ENCODE data around the gene FBXL19. TPM values are rescaled to one million over a fixed set of nuclear protein-coding genes. Genes with fewer than 3 reads are reported as not detected.
"Not testable (repeated sequence)": the region's sequence is repeated elsewhere in the genome, so short reads cannot be mapped to it uniquely, and the experiment has no call there.

FBXL19 gene
- polyA plus RNA-seq, 1 donor = 10.3 TPM

DNA sequence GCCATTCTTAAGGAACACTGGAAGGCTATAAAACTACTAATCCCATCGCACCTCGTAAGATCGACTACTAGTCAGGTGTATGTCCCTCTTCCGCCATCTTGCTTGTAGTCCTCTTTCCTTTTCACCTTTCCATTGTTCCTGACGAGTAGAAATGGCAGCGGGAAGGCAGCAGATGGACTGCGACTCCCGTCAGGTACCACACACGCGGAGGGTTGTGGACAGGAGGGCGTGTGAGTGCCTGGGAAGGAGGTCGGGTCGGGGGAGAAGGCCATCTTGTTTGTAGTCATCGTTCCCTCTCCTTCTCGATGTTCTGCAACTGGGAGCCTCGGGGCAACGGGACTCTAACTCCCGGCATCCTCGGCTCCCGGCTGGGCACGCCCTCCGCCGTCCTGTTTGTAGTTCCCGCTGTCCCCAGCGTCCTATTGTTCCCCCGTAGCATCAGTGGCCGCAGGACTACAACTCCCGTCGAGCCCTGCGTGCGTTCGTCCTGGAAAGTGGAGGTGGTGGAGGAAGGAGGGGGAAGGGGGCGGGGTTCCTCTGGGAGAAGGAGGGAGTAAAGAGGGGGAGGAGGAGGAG, 324 bp upstream of the FBXL19 start:
- peak; percentile 100 for DNase-seq

DNA sequence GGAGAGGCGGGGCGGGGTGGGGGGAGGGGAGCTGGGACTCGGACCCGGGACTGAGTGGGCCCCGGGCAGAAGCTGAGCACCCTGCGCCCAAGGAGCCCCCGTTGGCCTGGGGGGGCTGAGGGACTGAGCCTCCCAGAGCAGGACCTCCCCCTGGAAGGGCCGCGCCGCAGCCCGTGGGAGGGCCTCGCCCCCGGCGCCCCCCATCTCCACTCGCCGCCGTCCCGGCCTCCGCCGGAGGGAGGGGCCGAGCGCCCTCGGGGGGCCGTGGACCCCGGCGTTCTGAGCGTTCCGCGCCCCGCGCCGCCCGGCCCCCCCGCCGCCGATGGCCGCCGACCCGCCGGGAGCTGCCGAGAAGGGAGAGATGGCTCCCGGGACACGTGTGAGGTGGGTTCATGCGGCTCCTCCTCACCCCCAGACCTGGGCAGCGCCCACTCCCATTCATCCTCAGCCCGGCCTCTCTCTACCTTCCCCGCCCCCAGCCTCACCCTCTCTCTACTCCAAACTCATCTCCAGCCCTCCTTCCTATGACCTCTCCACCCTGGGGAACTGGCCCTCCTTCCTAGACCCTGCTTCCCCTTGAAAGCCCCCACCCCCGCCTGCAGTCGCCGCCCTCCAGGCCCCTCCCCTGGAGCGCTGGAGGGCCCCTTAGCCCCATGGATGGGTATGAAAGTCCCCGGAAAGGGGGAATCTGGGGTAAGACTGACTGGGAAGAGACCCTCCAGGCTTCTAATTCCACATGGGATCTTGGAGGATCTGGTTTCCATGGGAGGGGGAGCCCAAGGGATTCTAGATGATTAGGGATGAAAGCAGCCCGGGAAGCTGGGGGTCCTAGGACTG, 922 bp downstream of the FBXL19 start:
- DNase-seq = no peak

- no peak for DNase-seq
These were observed 1.7 kb downstream of the FBXL19 start for GRCh38 chr16:30924913-30925631.

DNA sequence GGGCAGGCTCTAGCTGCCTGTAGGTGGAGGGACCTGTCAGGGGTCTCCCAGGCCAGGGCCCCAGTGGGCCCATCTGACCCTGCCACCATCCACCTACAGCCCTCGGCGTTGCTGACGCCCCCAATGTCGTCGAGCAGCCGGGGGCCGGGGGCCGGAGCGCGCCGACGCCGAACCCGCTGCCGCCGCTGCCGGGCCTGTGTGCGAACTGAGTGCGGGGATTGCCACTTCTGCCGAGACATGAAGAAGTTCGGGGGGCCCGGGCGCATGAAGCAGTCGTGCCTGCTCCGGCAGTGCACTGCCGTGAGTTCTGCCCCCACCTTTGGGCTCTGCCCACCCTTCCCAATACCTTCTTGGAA, 2.2 kb downstream of the FBXL19 start:
- no peak for DNase-seq

DNA sequence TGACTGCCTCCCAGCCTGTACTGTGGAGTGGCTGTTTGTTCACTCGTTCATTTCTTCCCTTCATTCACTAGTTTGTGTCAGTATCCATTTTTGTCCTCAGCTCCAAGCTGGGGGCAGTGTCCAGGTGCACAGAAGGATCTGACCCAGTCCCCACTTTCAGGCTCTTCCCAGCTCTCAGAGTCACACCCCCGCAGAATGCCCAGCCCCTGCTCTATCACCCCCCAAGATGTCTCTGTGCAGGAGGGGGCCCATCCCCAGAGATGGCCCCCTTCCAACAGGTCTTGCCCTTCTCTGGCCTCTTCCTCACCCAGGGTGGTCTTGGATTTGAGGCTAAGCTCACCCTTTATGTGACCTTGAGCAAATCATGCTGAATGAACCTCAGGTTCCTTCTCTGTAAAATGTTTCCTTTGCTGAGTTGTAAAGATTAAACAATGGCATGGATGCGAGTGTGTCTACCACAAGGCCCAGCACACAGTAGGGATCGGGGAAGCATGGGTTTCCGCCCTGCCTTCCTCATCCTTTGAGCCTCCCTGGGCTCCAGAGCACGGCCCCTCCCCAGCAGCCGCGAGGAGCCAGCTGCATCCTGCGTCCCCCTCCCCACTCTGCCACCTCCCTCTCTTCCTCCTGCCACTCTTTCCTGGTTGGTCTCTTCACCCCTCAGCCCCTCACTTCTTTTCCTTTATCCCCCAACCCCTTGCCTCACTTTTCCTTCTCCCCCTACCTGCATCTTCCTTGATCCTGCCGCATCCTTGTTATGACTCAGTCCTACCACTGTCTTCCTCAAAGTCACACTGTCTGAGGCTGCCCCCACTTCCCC, 2.8 kb downstream of the FBXL19 start:
- DNase-seq = no peak

- DNase-seq = no peak
These were observed 3.8 kb downstream of the FBXL19 start for GRCh38 chr16:30926937-30927788.

GRCh38 chr16:30927789-30928378, 4.5 kb downstream of the FBXL19 start:
- DNase-seq = peak; percentile 77

DNA sequence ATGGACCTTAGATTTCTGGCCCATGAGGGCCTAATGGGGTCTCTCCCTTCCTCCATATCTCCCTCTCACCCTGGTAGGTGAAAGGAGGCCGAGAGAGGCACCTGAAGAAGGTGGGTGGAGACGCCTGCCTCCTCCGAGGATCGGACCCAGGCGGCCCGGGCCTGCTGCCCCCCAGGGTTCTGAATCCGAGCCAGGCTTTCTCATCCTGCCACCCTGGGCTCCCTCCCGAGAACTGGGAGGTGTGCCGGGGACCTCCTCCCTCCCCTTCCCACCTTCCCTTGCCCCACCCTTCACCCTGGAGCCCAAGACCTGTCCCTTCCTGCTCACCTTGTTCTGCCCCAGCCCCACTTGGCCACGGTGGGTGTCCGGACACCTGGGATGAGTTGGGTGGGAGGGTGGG, 5.0 kb downstream of the FBXL19 start:
- no peak for DNase-seq

- DNase-seq = no peak
These were observed 5.8 kb downstream of the FBXL19 start for GRCh38 chr16:30929167-30929566.

DNA sequence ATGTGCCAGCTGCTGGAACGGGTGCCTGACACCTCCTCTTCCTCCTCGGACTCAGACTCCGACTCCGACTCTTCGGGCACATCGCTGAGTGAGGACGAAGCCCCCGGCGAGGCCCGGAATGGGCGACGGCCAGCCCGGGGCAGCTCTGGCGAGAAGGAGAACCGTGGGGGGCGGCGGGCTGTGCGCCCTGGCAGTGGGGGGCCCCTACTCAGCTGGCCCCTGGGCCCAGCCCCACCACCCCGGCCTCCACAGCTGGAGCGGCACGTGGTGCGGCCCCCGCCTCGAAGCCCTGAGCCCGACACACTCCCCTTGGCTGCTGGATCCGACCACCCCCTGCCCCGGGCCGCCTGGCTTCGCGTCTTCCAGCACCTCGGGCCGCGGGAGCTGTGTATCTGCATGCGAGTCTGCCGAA, 6.8 kb downstream of the FBXL19 start:
- no peak for DNase-seq

- no peak for DNase-seq
These were observed 7.8 kb downstream of the FBXL19 start for GRCh38 chr16:30931068-30931650.

- no peak for DNase-seq
These were observed 11.6 kb downstream of the FBXL19 start for GRCh38 chr16:30934827-30935557.

DNA sequence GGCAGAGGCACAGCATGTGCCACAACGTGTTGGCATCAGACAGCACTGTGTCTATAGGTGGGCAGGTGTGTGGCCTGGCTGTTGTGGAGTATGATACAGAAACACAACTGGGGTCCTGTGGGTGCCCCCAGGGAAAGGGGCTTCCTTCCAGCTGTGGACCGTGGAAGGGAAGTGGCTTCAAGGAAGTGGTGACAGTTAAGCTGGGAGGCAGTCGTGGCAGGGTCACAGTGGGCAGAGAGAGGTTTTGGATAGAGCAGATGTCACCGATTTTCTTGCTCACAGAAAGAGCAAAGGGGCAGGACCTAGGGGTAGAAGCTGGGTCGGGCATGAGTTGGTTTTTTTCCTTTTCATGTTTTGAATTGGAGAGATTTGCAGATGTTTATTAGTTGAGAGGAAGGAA, 14.3 kb downstream of the FBXL19 start:
- DNase-seq = no peak

GRCh38 chr16:30939571-30939970, 16.2 kb downstream of the FBXL19 start:
- not testable (repeated sequence) for DNase-seq

DNA sequence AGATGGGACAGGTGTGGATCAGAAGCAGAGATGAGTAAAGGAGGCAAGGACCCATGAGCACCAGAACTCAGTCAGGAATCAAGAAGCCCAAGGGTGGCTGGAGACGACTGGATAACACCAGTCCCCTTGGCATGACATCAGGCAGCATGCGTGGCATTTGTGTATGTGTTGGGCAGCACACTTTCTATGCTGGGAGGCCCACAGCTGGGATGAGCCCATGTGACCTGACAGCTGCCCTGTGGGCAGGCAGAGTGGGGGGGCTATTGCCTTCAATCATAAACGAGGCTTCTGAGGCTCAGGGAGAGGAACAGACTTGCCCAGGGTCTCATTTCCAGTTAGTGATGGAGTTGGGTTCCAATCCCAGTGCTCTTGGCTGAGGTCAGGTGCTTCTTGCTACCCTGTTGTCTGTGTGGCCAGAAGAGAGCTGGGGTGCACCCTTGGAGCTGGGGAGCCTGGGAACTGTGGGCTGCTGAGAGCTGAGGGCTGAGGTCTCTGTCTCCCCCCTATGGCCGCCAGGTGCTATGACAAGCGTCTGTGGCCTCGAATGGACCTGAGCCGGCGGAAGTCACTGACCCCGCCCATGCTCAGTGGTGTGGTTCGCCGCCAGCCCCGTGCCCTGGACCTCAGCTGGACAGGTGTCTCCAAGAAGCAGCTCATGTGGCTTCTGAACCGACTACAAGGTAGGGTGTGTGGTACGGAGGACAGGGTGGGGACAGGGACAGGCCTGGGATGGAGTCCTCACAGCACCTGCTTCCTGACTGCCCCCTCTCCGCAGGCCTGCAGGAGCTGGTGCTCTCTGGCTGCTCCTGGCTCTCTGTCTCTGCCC, 18.4 kb downstream of the FBXL19 start:
- DNase-seq = no peak

DNA sequence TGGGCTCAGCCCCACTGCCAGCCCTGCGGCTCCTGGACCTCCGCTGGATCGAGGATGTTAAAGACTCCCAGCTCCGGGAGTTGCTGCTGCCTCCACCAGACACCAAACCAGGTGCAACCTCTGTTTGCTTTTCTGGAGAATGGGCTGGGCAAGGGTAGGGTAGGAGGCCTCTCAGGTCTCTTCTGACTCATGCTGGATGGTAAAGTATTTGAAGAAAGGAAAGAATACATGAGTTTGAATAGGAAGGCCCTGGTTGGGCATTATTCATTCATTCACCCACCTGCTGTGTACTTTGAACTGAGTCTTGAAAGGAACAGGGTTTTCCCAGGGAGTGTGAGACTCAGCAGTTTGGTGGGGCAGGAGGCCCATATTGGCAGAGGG, 19.0 kb downstream of the FBXL19 start:
- DNase-seq = no peak

DNA sequence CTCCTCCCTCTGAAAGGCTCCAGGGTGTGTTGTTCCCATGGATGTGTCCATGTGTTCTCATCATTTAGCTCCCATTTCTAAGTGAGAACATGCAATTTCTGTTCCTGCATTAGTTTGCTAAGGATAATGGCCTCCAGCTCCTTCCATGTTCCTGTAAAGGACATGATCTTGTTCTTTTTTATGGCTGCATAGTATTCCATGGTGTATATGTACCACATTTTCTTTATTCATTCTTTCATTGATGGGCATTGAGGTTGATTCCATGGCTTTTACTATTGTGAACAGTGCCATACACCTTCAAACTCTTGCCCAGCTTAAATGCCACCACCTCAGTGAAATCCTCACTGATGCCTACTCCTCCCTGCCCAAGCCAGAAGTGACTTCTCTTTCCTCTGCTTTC, 21.0 kb downstream of the FBXL19 start:
- DNase-seq = no peak

- DNase-seq = no peak
These were observed 23.5 kb downstream of the FBXL19 start for GRCh38 chr16:30946671-30947540.

DNA sequence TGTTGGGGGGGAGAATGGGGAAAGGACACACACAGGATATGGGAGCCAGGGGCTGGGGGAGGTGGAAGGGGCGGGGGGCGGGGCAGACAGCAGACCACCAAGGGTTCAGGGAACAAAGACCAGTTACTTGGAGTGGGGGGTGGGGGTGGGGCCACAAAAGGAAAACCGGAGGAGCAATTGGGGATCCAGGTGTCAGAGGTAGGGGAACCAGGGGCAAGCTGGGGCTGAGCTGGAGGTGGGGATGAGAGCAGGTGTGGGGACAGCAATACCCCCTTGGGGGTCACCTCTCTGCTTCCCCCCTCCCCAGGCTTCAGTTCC, 24.1 kb downstream of the FBXL19 start:
- DNase-seq = no peak

Data from hindlimb muscle (tissue), 1 donor.